M059J (cell line): ENCODE results near the gene SSBP1. TPM values are rescaled to one million over a fixed set of nuclear protein-coding genes. Genes with fewer than 3 reads are reported as not detected.
"Not testable (repeated sequence)": the region's sequence is repeated elsewhere in the genome, so short reads cannot be mapped to it uniquely, and the experiment has no call there.

Experiments
- DNase-seq: peaks from one replicate; pipeline ENCODE4 v3.0.0-alpha.2; 2012; ENCODE audit warnings: low read depth
- total RNA-seq: library from RNA; depleted of rRNA; stranded (reverse); fragments of >200 nt; shearing (Covaris generic); gene quantifications from 2 replicates; pipeline ENCODE4 v1.2.3, GENCODE V29; 2014; rRNA removed

Gene SSBP1
- total RNA-seq, 1 experiment from 2014 or later: 374 TPM

- not testable (repeated sequence) for DNase-seq
Measured at GRCh38 chr7:141770083-141770583, 32.0 kb downstream of the SSBP1 start.

GRCh38 chr7:141776374-141776773 lies 38.2 kb downstream of the SSBP1 start, which contains the start of gene TAS2R4:
TAS2R4 (plus strand) TSS chr7:141776674; CDS start chr7:141778489, 1,815 bp downstream.
- no peak for DNase-seq

- peak; percentile 64 for DNase-seq
Measured at GRCh38 chr7:141785706-141786552, 47.8 kb downstream of the SSBP1 start.

GRCh38 chr7:141788296-141788695 lies 50.1 kb downstream of the SSBP1 start:
- DNase-seq: no peak

- no peak for DNase-seq
Measured at GRCh38 chr7:141789917-141790316, 51.8 kb downstream of the SSBP1 start, which contains the start of gene TAS2R5. TAS2R5 (plus strand) TSS chr7:141790217; CDS start chr7:141790362, 145 bp downstream.

GRCh38 chr7:141792526-141792925 lies 54.4 kb downstream of the SSBP1 start:
- DNase-seq: no peak

Other genes with a start within 250 kb of the SSBP1 start
- 42.2 and 44.7 TPM in 2 replicates for gene AGK, start 186.9 kb upstream of the SSBP1 start, total RNA-seq
- gene DENND11, start 36.2 kb upstream of the SSBP1 start, total RNA-seq: 8.1 and 10.7 TPM in 2 replicates
- not detected in 2 replicates for gene WEE2, start 30.0 kb upstream of the SSBP1 start, total RNA-seq
- gene TAS2R3, start 25.7 kb downstream of the SSBP1 start, total RNA-seq: not detected in 2 replicates
- 0.20 TPM in 1 of 2 replicates, not detected in the other for gene TAS2R4, start 38.3 kb downstream of the SSBP1 start, total RNA-seq
- gene TAS2R5, start 51.9 kb downstream of the SSBP1 start, total RNA-seq: 0.30 TPM in 1 of 2 replicates, not detected in the other
- not detected in 2 replicates for gene PRSS37, start 103.1 kb downstream of the SSBP1 start, total RNA-seq
- not detected in 2 replicates for gene OR9A4, start 178.0 kb downstream of the SSBP1 start, total RNA-seq
- gene CLEC5A, start 208.6 kb downstream of the SSBP1 start, total RNA-seq: not detected in 2 replicates
- not detected in 2 replicates for gene TAS2R38, start 235.4 kb downstream of the SSBP1 start, total RNA-seq